Upper lobe of right lung (tissue), 1 donor: ENCODE data around the gene SLC25A21. TPM values are rescaled to one million over a fixed set of nuclear protein-coding genes. Genes with fewer than 3 reads are reported as not detected.

Experiments used
- ATAC-seq: fragments of 200-7000 bp; cut with Tn5 transposase; one replicate; pipeline ENCODE4 v1.9.1; 2020; ENCODE audit warnings: mild to moderate bottlenecking, moderate library complexity
- DNase-seq: peaks from one replicate; pipeline ENCODE4 v3.0.0-alpha.2; 2020
- H3K27ac ChIP-seq: fragments of 200-600 bp; one replicate; pipeline ENCODE4 v1.8.0; 2022
- H3K27me3 ChIP-seq: fragments of 200-600 bp; one replicate; pipeline ENCODE4 v1.8.0; 2022; ENCODE audit warnings: mild to moderate bottlenecking
- H3K36me3 ChIP-seq: fragments of 200-600 bp; one replicate; pipeline ENCODE4 v1.8.0; 2022
- H3K4me1 ChIP-seq: fragments of 200-600 bp; one replicate; pipeline ENCODE4 v1.8.0; 2022
- H3K4me3 ChIP-seq: fragments of 200-600 bp; one replicate; pipeline ENCODE4 v1.8.0; 2022; ENCODE audit warnings: mild to moderate bottlenecking
- H3K9me3 ChIP-seq: fragments of 200-600 bp; one replicate; pipeline ENCODE4 v1.8.0; 2022
- CTCF ChIP-seq: fragments of 200-600 bp; IDR thresholded peaks from one replicate; pipeline ENCODE4 v1.8.0; 2022; ENCODE audit warnings: antibody characterized with exemption
- intact Hi-C: fragments of 100-400 bp; cut with DNase I; formaldehyde crosslinking; loops from one replicate; pipeline ENCODE4 v1.11.0; 2022
- total RNA-seq: library from RNA; stranded (reverse); fragmentation: NEBNext Ultra II Directional; extraction: Animal tissue kit (Norgen Biotek cat#: 25700); gene quantifications from one replicate; pipeline ENCODE4 v1.2.1, GENCODE V29; 2021
- donor health status: DM: no; HTN: yes; CAD: no; lungs with severe emphysema.

The SLC25A21 gene
- total RNA-seq, 1 donor from 2014 or later, result 0.35 TPM

- Histone ChIP-seq H3K27ac (no peak overlapping the region), H3K4me1 (no peaks in the 10 kb centered on the region), H3K27me3 (no peaks in the 10 kb centered on the region), H3K4me3 (no peak overlapping the region), H3K36me3 (no peaks in the 10 kb centered on the region), H3K9me3 (no peaks in the 10 kb centered on the region)
- intact Hi-C loops, result no loop called here
- DNase-seq (no peak), ATAC-seq (no peak)
- TF ChIP-seq CTCF, result no peak
Observed at GRCh38 chr14:37032863-37033262, 139.5 kb downstream of the SLC25A21 start.

- H3K4me3 ChIP-seq, result no peak overlapping the region
- H3K4me1 ChIP-seq, result no peaks in the 10 kb centered on the region
- DNase-seq (no peak), ATAC-seq (no peak)
- no peaks in the 10 kb centered on the region for H3K9me3 ChIP-seq
- intact Hi-C loops, result no loop called here
- no peak for TF ChIP-seq CTCF
- H3K36me3 ChIP-seq, result no peaks in the 10 kb centered on the region
- H3K27ac ChIP-seq, result no peak overlapping the region
- H3K27me3 ChIP-seq, result no peaks in the 10 kb centered on the region
Observed at GRCh38 chr14:37027188-37027824, 145.1 kb downstream of the SLC25A21 start.

- ATAC-seq (no peak), DNase-seq (no peak)
- H3K4me1 ChIP-seq, result no peaks in the 10 kb centered on the region
- H3K27me3 ChIP-seq, result no peaks in the 10 kb centered on the region
- no peak overlapping the region for H3K4me3 ChIP-seq
- no peaks in the 10 kb centered on the region for H3K36me3 ChIP-seq
- no peaks in the 10 kb centered on the region for H3K9me3 ChIP-seq
- intact Hi-C loops, result no loop called here
- no peak for TF ChIP-seq CTCF
- H3K27ac ChIP-seq, result no peak overlapping the region
Observed at GRCh38 chr14:37023875-37024565, 148.4 kb downstream of the SLC25A21 start.

GRCh38 chr14:37021390-37021789 lies 151.0 kb downstream of the SLC25A21 start:
- no peaks in the 10 kb centered on the region for H3K27me3 ChIP-seq
- no peaks in the 10 kb centered on the region for H3K9me3 ChIP-seq
- no peak for TF ChIP-seq CTCF
- H3K4me1 ChIP-seq, result no peaks in the 10 kb centered on the region
- no peaks in the 10 kb centered on the region for H3K36me3 ChIP-seq
- ATAC-seq (no peak), DNase-seq (no peak)
- no peak overlapping the region for H3K4me3 ChIP-seq
- H3K27ac ChIP-seq, result no peak overlapping the region
- intact Hi-C loops, result no loop called here

- ATAC-seq (no peak), DNase-seq (no peak)
- H3K27ac ChIP-seq, result no peak overlapping the region
- H3K4me3 ChIP-seq, result no peak overlapping the region
- no peaks in the 10 kb centered on the region for H3K9me3 ChIP-seq
- no peak for TF ChIP-seq CTCF
- intact Hi-C loops, result no loop called here
- no peaks in the 10 kb centered on the region for H3K36me3 ChIP-seq
- no peaks in the 10 kb centered on the region for H3K27me3 ChIP-seq
- H3K4me1 ChIP-seq, result no peaks in the 10 kb centered on the region
Observed at GRCh38 chr14:37019488-37019887, 152.9 kb downstream of the SLC25A21 start.
